ENCODE data around the gene RBL2. TPM values are rescaled to one million over a fixed set of nuclear protein-coding genes. Genes with fewer than 3 reads are reported as not detected.

The RBL2 gene
- total RNA-seq, result 84.7 TPM

DNA sequence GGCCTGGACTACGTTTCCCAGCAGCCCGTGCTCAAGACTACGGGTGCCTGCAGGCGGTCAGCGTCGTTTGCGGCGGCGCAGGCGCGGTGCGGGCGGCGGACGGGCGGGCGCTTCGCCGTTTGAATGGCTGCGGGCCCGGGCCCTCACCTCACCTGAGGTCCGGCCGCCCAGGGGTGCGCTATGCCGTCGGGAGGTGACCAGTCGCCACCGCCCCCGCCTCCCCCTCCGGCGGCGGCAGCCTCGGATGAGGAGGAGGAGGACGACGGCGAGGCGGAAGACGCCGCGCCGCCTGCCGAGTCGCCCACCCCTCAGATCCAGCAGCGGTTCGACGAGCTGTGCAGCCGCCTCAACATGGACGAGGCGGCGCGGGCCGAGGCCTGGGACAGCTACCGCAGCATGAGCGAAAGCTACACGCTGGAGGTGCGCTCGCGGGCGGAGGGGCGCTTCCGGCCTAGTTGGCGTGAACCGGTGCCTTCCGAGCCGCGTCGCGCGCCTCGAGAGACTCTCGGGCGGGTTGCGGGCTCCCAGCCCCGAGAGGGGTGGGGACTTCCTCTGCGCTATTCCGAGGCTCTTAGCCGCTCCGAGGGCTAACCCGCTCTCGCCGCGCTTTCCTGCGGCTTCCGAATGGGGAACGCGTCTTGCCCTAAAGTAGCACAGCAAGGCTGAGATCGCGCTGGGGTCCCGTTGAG lies at the start of gene RBL2:
Gene RBL2, plus strand, starts transcription at position 95 of the 689 bp plus-strand sequence. Its CDS starts 86 bp downstream, at position 181.

DNA sequence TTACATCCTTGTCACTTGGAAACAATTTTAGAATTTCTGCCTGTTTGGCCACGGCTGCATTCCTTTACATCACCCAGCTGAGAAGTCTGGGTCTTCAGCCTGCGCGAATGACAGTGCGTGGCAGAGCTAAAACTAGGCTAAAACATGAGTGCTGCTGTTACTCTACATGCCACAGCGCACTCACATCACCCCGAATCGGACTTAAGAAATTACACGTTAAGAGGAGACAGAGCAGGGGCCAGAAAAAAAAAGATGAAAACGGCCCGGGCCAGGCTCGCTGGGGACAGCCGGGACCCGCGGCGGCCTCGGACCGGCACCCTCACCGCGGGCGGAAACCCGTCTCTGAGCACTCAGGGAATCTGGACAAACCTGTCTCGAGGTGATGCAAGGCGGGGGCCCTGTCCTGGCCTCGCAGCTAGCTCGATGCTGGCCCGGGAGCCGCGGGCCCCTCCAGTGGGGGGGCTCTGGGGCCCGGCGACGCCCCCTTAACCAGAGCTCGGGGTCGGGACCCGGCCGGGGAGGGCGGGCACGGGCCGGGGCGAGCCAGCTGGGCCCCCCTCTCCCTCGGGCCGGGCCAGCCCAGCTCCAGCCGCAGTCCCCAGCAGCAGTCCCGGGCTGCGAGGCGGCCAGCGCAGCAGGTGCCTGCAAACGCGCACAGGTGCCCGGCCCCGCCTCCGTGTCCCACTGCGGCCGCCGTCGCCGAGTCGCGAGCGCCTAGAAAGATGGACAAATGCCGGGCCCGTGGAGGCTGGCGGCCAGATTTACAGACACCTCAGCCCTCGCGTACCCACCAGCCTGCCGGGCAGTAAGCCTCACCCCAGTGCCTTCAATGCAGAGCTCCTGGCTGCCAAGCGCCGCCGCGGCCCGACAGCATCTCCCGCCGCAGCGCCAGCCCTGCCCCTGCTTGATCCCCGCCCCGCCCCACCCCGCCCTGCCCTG lies 68.3 kb downstream of the RBL2 start, which contains the start of gene AKTIP:
Gene AKTIP, minus strand, starts transcription at position 879 of the 939 bp plus-strand sequence. CDS start 2,950 bp downstream, outside the sequence.

Small RNA genes within 50 kb of the gene (small RNA-seq; reads per million reads assigned to genes)
- gene RNU6-1153P (ENCODE audit: low replicate concordance), result not detected

Other genes starting within 250 kb of the RBL2 start
- 54.3 TPM for gene AKTIP, start 68.7 kb downstream of the RBL2 start, total RNA-seq